H9 (cell line): ENCODE data around the gene ULK2. TPM values are rescaled to one million over a fixed set of nuclear protein-coding genes. Genes with fewer than 3 reads are reported as not detected.

Experiments
- DNase-seq: peaks from one replicate; pipeline ENCODE4 v3.0.0-alpha.2; 2017
- H2AFZ ChIP-seq: one replicate; pipeline ENCODE4 v1.6.1; 2013; ENCODE audit warnings: mild to moderate bottlenecking, low read length, control low read depth, moderate library complexity
- H2AK5ac ChIP-seq: 2 replicates; pipeline ENCODE4 v1.6.1; 2013; ENCODE audit warnings: low read length, control low read depth, mixed read lengths; ENCODE audit not compliant: insufficient read length
- H2BK120ac ChIP-seq: one replicate; pipeline ENCODE4 v1.6.1; 2013; ENCODE audit warnings: low read depth, mild to moderate bottlenecking, low read length, control low read depth, inconsistent platforms; ENCODE audit not compliant: poor library complexity, severe bottlenecking
- H2BK12ac ChIP-seq: 2 replicates; pipeline ENCODE4 v1.6.1; 2013; ENCODE audit warnings: low read length, control low read depth, mixed read lengths, low read depth; ENCODE audit not compliant: insufficient read length
- H2BK15ac ChIP-seq: 2 replicates; pipeline ENCODE4 v1.6.1; 2013; ENCODE audit warnings: low read depth, low read length, control low read depth
- H2BK20ac ChIP-seq: one replicate; pipeline ENCODE4 v1.6.1; 2013; ENCODE audit warnings: low read depth, mild to moderate bottlenecking, low read length, control low read depth, inconsistent platforms; ENCODE audit not compliant: poor library complexity, severe bottlenecking
- H2BK5ac ChIP-seq: 2 replicates; pipeline ENCODE4 v1.6.1; 2013; ENCODE audit warnings: low read length, control low read depth, mixed read lengths; ENCODE audit not compliant: insufficient read length
- H3K14ac ChIP-seq: 2 replicates; pipeline ENCODE4 v1.6.1; 2013; ENCODE audit warnings: low read length, control low read depth; ENCODE audit not compliant: insufficient read depth
- H3K18ac ChIP-seq: 2 replicates; pipeline ENCODE4 v1.6.1; 2013; ENCODE audit warnings: low read depth, mild to moderate bottlenecking, mixed read lengths, low read length, control low read depth; ENCODE audit not compliant: insufficient read length
- H3K23ac ChIP-seq: 2 replicates; pipeline ENCODE4 v1.6.1; 2013; ENCODE audit warnings: low read length, control low read depth, mixed read lengths, low read depth; ENCODE audit not compliant: insufficient read length
- H3K23me2 ChIP-seq: 2 replicates; pipeline ENCODE4 v1.6.1; 2013; ENCODE audit warnings: low read depth, mild to moderate bottlenecking, mixed read lengths, low read length, control low read depth; ENCODE audit not compliant: insufficient read length, poor library complexity, severe bottlenecking
- H3K27ac ChIP-seq: 2 replicates; pipeline ENCODE4 v1.5.1; 2013; ENCODE audit warnings: low read length, control low read depth, mixed read lengths, low read depth; ENCODE audit not compliant: insufficient read length
- H3K27me3 ChIP-seq: 2 replicates; pipeline ENCODE4 v1.6.1; 2013; ENCODE audit warnings: low read length, control low read depth, inconsistent platforms; ENCODE audit not compliant: insufficient read depth
- H3K4ac ChIP-seq: 2 replicates; pipeline ENCODE4 v1.6.1; 2013; ENCODE audit warnings: low read depth, mild to moderate bottlenecking, control low read depth, inconsistent platforms, low read length, moderate library complexity
- H3K4me1 ChIP-seq: 2 replicates; pipeline ENCODE4 v1.6.1; 2013; ENCODE audit warnings: low read length, control low read depth, inconsistent platforms; ENCODE audit not compliant: insufficient read depth
- H3K4me2 ChIP-seq: 2 replicates; pipeline ENCODE4 v1.6.1; 2013; ENCODE audit warnings: low read length, control low read depth, mixed read lengths; ENCODE audit not compliant: insufficient read length, insufficient read depth
- H3K56ac ChIP-seq: 2 replicates; pipeline ENCODE4 v1.6.1; 2013; ENCODE audit warnings: low read depth, mild to moderate bottlenecking, mixed read lengths, low read length, control low read depth; ENCODE audit not compliant: insufficient read length
- H3K79me1 ChIP-seq: 2 replicates; pipeline ENCODE4 v1.6.1; 2013; ENCODE audit warnings: low read depth, mild to moderate bottlenecking, moderate library complexity, low read length, control low read depth, inconsistent platforms; ENCODE audit not compliant: insufficient read depth, poor library complexity, severe bottlenecking
- H3K79me2 ChIP-seq: 2 replicates; pipeline ENCODE4 v1.6.1; 2013; ENCODE audit warnings: low read length, control low read depth, inconsistent platforms; ENCODE audit not compliant: insufficient read depth
- H3K9ac ChIP-seq: 2 replicates; pipeline ENCODE4 v1.6.1; 2013; ENCODE audit warnings: low read length, control low read depth, mixed read lengths; ENCODE audit not compliant: insufficient read length; ENCODE audit errors: extremely low read depth
- H3K9me3 ChIP-seq: one replicate; pipeline ENCODE4 v1.6.1; 2013; ENCODE audit warnings: low read depth, low read length, inconsistent platforms; ENCODE audit not compliant: control insufficient read depth
- H3T11ph ChIP-seq: one replicate; pipeline ENCODE4 v1.6.1; 2013; ENCODE audit warnings: mild to moderate bottlenecking, low read length, control low read depth, inconsistent platforms
- H4K20me1 ChIP-seq: one replicate; pipeline ENCODE4 v1.6.1; 2013; ENCODE audit not compliant: control insufficient read depth, insufficient read length, insufficient read depth
- H4K5ac ChIP-seq: 2 replicates; pipeline ENCODE4 v1.6.1; 2013; ENCODE audit warnings: low read depth, mild to moderate bottlenecking, mixed read lengths, low read length, control low read depth; ENCODE audit not compliant: insufficient read length
- H4K8ac ChIP-seq: replicated peaks from 2 replicates; pipeline ENCODE4 v1.6.1; 2013; ENCODE audit warnings: low read length, control low read depth, mixed read lengths, low read depth; ENCODE audit not compliant: insufficient read length
- H4K91ac ChIP-seq: 2 replicates; pipeline ENCODE4 v1.6.1; 2013; ENCODE audit warnings: low read depth, mild to moderate bottlenecking, moderate library complexity, mixed read lengths, low read length, control low read depth; ENCODE audit not compliant: insufficient read length
- H3K27ac Mint-ChIP-seq, 3 experiments: 2 replicates in 2 of 3; 3 replicates in 1 of 3; pipeline ENCODE4 v1.8.0; 2020 to 2021; ENCODE audit warnings: mixed read lengths in 3 of 3, mild to moderate bottlenecking in 1 of 3, moderate library complexity in 1 of 3
- H3K27me3 Mint-ChIP-seq: 2 replicates; pipeline ENCODE4 v1.8.0; 2021; ENCODE audit warnings: low read depth, mild to moderate bottlenecking, moderate library complexity, mixed read lengths
- H3K36me3 Mint-ChIP-seq, 3 experiments: 2 replicates in 2 of 3; 3 replicates in 1 of 3; pipeline ENCODE4 v1.8.0; 2020 to 2021; ENCODE audit warnings: low read depth in 3 of 3, mixed read lengths in 3 of 3; ENCODE audit not compliant: insufficient read depth in 1 of 3
- H3K4me1 Mint-ChIP-seq, 2 experiments: 2 replicates each; pipeline ENCODE4 v1.8.0; 2020; ENCODE audit warnings: mixed read lengths in 2 of 2
- H3K4me3 Mint-ChIP-seq, 2 experiments: 2 replicates in 1 of 2; 3 replicates in 1 of 2; pipeline ENCODE4 v1.8.0; 2020 to 2021; ENCODE audit warnings: mild to moderate bottlenecking in 2 of 2, mixed read lengths in 2 of 2, moderate library complexity in 1 of 2
- H3K9me3 Mint-ChIP-seq, 2 experiments: 2 replicates in 1 of 2; 3 replicates in 1 of 2; pipeline ENCODE4 v1.8.0; 2020; ENCODE audit warnings: mild to moderate bottlenecking in 2 of 2, mixed read lengths in 2 of 2, moderate library complexity in 1 of 2
- WGBS: extraction: QIAGEN DNeasy Blood & Tissue Kit; methylation state at CpG from one replicate; pipeline ENCODE4 v1.1.7; 2013; ENCODE audit warnings: missing lambda C conversion rate, low lambda C conversion rate, mixed read lengths; ENCODE audit not compliant: insufficient read length; ENCODE audit errors: extremely low coverage; 5-methylcytosine and 5-hydroxymethylcytosine counted together
- total RNA-seq: library from RNA; stranded (reverse); gene quantifications from 2 replicates; pipeline ENCODE4 v1.2.1, GENCODE V29; 2021
- TF ChIP-seq, protein P1 (sequence below): fragments of 200-600 bp; sonication (generic); conservative IDR thresholded peaks from 3 replicates; pipeline ENCODE4 v1.8.0; 2021; ENCODE audit warnings: antibody characterized with exemption, mild to moderate bottlenecking

The ULK2 gene
- total RNA-seq, 1 experiment from 2014 or later, result 11.5 TPM

- peaks cover 0 to 3% (median 0%) of the 10 kb centered on the region in 3 experiments; a peak in 1 of 7 replicates for H3K36me3 Mint-ChIP-seq
- H2BK20ac ChIP-seq, result no peak overlapping the region
- peaks cover 2 to 3% of the 10 kb centered on the region in 2 experiments; a peak in 3 of 4 replicates for H3K4me1 Mint-ChIP-seq
- no peak overlapping the region for H3K4me2 ChIP-seq
- no peaks in the 10 kb centered on the region for H4K20me1 ChIP-seq
- no peak overlapping the region for H3K18ac ChIP-seq
- H3K56ac ChIP-seq, result no peak overlapping the region
- H3K4me3 Mint-ChIP-seq, result no peak overlapping the region
- H3K4ac ChIP-seq, result no peak overlapping the region
- no peak overlapping the region for H2BK5ac ChIP-seq
- H3K9ac ChIP-seq, result no peak overlapping the region
- H4K91ac ChIP-seq, result no peak overlapping the region
- H3K9me3 Mint-ChIP-seq, result no peaks in the 10 kb centered on the region
- no peak overlapping the region for H2AK5ac ChIP-seq
- no peaks in the 10 kb centered on the region for H3K9me3 ChIP-seq
- H2AFZ ChIP-seq, result no peak overlapping the region
- no CpG with 5 or more reads among the region's 6 CpGs for WGBS
- no peak overlapping the region for H2BK12ac ChIP-seq
- DNase-seq, result no peak
- no peak overlapping the region for H3K14ac ChIP-seq
- TF ChIP-seq, protein P1, sequence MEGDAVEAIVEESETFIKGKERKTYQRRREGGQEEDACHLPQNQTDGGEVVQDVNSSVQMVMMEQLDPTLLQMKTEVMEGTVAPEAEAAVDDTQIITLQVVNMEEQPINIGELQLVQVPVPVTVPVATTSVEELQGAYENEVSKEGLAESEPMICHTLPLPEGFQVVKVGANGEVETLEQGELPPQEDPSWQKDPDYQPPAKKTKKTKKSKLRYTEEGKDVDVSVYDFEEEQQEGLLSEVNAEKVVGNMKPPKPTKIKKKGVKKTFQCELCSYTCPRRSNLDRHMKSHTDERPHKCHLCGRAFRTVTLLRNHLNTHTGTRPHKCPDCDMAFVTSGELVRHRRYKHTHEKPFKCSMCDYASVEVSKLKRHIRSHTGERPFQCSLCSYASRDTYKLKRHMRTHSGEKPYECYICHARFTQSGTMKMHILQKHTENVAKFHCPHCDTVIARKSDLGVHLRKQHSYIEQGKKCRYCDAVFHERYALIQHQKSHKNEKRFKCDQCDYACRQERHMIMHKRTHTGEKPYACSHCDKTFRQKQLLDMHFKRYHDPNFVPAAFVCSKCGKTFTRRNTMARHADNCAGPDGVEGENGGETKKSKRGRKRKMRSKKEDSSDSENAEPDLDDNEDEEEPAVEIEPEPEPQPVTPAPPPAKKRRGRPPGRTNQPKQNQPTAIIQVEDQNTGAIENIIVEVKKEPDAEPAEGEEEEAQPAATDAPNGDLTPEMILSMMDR, result no peak
- no peak overlapping the region for H2BK15ac ChIP-seq
- no peaks in the 10 kb centered on the region for H3K79me2 ChIP-seq
- no peaks in the 10 kb centered on the region for H3K79me1 ChIP-seq
- H3K27ac ChIP-seq, result no peak overlapping the region
- H3K27me3 ChIP-seq, result no peaks in the 10 kb centered on the region
- no peak overlapping the region for H4K8ac ChIP-seq
- H2BK120ac ChIP-seq, result no peak overlapping the region
- H4K5ac ChIP-seq, result no peak overlapping the region
- H3K23ac ChIP-seq, result no peak overlapping the region
- H3T11ph ChIP-seq, result no peak overlapping the region
- no peak overlapping the region for H3K27ac Mint-ChIP-seq
- no peaks in the 10 kb centered on the region; the same call in 1 of the 2 replicates for H3K27me3 Mint-ChIP-seq
- no peaks in the 10 kb centered on the region for H3K23me2 ChIP-seq
- H3K4me1 ChIP-seq, result no peaks in the 10 kb centered on the region
These were observed 94.2 kb downstream of the ULK2 start for GRCh38 chr17:19773534-19773933.
